Stimulated activated CD8-positive, alpha-beta memory T cell treated with anti-CD3 and anti-CD28 coated beads, Interleukin-12 subunit alpha, Interleukin-12 subunit beta, amount 100 ng/mL, for 4 hours (primary cell): Measurements from ENCODE around the gene SH3RF3.

Source experiments
- DNase-seq: peaks from one replicate; pipeline ENCODE4 v3.0.0-alpha.2; 2020; ENCODE audit warnings: low read depth

Gene SH3RF3

DNA sequence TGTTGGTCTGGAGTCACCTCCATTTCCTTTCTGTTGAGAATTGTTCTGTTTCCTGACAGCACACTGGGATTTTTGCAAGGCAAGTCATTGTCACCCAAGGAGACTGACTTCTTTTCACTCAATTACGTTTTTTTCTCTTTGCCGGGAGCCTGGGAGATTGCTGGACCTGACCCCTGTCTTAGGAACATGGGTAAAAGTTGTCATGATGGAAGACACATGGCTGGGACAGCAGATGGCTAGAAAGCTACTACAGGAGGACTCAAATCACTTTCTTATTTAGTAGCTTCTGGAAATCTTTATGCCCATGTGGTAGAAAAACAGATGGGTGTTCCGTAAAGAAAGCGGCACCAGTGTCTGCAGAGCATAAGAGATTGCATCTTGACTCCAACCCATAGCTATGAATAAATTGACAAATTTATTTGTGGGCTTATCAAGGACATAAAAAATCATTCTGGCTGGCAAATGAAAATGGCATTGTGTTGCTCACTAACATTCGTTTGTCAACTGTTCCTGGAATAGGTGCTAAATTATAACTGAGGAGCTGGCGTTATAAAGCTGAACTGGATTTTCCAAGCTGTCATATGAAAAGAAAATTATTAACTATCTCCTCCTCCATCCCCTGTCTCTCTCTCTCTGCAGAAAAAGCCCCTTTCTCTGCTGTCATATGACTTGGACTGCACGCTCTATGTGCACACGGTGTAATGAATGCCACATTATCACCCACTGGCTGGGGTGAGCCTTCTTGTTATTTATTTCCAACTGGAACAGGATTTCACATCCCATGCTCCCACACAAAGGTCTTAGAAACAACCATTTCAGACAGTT, 159.8 kb downstream of the SH3RF3 start:
- no peak for DNase-seq

DNA sequence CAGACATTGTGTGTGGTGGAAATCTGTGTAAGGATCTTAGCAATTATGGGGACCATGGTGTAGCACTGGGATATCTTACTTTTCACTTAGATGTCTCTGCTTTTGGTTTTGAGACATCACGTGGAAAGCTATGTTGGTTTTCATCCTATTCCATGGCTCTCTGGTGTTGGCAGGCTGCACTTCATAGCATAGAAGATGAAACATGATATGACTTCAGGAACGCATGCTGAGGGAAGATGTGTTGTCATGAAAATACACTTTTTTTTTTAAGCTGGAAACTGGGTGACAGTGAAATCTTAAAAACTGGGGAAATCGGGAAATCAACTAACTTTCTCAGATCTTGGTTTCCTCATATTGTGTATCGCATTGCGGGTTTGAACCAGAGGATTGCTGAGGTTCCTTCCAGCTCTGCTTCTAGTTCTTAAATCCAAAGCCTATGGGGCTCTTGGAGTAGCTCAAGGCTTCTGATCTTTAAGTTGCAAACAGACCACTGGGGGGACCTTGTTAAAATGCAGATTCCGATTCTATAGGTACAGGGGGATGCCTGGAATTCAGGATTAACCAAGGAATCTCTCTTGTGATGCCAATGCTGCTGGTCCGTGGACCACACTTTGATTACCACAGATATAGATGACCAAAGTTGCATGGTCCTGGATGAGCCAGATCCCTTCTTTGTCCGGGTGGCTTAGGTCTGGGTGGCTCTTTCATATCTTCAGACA, 160.7 kb downstream of the SH3RF3 start:
- DNase-seq: no peak

GRCh38 chr2:109290887-109291643, 162.1 kb downstream of the SH3RF3 start:
- DNase-seq: no peak

- DNase-seq: no peak
These were observed 163.4 kb downstream of the SH3RF3 start for GRCh38 chr2:109292386-109292785.

GRCh38 chr2:109293663-109294062, 164.7 kb downstream of the SH3RF3 start:
- no peak for DNase-seq

DNA sequence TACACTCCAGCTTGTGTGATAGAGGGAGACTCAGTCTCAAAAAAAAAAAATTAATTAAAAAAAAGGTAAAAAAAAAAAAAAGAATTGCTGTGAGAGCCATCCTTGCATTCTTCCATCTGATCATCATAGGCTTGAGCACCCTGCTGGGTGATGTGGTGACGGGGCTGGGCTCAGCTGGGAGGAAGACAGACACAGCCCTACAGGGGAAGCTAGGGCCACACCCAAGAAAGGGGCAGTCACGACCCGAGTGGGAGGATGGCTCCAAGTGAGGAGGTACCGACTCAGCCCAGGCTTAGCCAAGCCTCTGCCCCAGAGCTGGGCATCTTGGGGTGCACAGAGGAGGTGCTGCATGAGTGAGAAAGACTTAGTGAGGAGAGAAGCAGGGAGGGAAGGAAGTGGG, 165.5 kb downstream of the SH3RF3 start:
- no peak for DNase-seq

GRCh38 chr2:109295070-109295780, 166.2 kb downstream of the SH3RF3 start:
- no peak for DNase-seq

DNA sequence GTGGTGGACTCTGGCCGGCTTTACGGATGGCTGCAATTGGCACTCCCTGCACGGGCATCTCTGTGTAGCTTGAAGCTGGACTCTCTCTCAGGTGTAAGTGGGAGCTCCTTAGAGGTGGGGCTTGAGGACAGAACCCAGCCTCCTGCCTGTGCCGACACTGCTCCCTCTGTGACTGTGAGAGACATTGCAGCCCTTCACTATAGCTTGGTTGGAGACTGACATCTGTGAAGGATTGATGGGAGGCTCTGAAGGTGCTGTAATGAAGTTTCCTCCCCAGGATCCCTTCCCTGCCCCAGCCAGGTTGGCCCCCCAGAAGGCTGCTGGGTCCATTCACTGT, 166.7 kb downstream of the SH3RF3 start:
- no peak for DNase-seq

GRCh38 chr2:109297566-109298490, 168.8 kb downstream of the SH3RF3 start:
- no peak for DNase-seq

DNA sequence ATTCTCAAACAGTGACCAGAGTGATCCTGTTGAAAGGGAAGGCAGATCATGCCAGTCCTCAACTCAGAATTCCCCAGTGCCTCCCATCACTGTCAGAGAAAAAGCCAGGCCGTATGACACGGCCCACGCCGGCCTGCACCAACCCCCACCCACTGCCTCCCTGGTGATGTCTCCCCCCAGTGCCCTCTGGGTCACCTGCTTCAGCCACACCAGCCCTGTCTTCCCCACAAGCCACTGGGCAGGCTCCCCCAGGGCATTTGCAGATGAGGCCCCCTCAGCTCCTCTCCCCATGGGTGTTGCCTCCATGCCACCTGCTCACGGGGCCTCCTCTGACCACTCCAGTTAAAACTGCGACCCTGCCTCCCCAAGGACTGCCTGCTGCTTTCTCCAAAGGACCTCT, 169.8 kb downstream of the SH3RF3 start:
- DNase-seq: no peak

DNA sequence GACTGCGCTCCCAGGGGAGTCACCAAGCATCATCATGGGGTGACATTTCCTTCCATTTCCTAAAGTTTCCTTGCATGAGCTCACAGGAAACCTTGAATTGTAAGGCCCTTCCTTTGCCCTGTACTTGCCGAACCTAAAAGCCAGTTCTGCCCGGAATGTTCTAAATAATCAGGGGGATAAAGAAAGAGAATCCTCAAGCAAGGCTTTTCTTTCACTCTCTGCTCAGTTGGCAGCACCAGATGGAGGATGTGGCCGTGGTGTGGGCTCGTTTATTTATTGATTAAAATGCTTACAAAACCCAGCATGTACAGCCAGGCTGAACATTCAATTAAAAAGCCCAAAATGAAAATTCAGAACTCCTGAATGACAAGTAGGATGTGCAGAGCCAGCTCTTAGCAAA, 170.5 kb downstream of the SH3RF3 start:
- no peak for DNase-seq

GRCh38 chr2:109300582-109300981, 171.6 kb downstream of the SH3RF3 start:
- DNase-seq: no peak

DNA sequence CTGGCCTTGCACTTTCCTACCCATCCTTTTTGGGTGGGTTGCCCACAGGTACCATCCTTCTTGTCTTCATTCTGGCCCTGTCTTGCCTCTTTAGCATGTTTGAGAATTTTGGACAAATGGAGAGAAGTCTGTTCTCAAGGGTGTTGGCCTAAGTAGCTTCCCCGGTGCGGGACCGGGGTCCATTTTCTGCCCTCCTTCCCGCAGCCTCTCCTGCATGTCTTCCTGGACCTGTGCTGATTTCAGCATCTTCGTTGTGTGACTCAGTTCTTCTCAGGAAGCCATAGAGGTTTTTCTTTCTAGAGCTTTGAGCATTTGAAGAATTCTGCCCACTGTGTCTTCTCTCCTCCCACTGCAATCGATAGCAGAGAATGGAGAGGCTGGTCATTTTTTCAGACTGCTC, 172.7 kb downstream of the SH3RF3 start:
- DNase-seq: no peak

DNA sequence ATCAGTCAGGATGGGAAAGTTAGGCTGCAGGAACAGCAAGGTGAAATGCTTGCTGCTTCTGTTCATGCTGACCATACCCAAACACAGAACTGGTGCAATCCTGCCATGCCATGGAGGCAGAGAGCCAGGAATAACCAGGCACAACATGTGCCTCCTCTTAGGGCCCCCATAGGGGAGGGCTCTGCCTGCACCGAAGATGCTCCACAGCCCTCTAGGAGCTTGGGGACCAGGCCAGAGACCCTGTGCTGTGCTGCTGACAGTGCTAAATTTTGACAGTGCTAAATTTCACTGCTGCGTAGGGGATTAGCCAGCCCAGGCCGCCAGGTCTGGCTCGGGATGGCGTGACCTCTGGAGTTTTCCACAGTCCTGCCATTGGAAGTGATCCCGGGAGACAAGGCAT, 173.3 kb downstream of the SH3RF3 start:
- no peak for DNase-seq

GRCh38 chr2:109304242-109304641, 175.2 kb downstream of the SH3RF3 start:
- DNase-seq: no peak

GRCh38 chr2:109304731-109305470, 175.9 kb downstream of the SH3RF3 start:
- DNase-seq: no peak

GRCh38 chr2:109305490-109306167, 176.6 kb downstream of the SH3RF3 start:
- no peak for DNase-seq

DNA sequence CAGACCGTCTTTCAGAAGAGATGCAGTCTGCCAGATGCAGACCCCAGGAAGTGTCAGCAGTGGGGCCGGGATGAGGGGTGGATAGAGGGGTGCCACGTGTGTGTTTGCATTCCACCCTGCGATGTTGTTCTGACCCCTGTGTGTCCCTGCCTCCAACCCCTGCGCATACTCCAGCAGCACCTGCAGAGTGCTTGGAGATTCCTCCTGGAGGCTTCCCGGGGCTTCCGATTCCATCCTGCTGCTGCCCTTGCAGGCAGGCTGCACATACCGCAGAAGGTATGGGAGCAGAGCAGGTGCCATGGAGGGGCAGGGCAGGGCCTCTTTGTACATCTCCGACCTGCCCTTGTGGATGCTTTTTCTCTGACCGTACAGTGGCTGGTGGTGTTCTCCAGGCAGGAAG, 177.2 kb downstream of the SH3RF3 start:
- no peak for DNase-seq

DNA sequence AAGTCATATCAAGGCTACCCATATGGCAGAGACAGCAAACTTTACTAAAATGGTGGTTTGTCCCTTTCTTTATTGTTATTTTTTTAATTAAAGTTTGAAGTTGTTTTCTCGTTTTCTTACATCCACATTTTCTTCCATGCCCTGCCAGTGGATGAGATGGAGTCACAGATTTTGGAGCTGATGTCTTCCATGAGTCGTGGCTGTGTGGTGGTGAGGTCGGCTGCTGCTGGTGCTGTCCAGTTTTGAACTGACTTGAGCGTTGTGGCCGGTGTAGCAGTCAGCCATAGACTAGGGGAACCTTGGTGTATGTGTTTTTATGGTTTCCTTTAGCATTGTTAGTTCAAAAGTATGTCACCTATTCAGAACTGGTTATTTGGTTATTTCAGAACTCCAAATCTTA, 182.8 kb downstream of the SH3RF3 start:
- no peak for DNase-seq

DNA sequence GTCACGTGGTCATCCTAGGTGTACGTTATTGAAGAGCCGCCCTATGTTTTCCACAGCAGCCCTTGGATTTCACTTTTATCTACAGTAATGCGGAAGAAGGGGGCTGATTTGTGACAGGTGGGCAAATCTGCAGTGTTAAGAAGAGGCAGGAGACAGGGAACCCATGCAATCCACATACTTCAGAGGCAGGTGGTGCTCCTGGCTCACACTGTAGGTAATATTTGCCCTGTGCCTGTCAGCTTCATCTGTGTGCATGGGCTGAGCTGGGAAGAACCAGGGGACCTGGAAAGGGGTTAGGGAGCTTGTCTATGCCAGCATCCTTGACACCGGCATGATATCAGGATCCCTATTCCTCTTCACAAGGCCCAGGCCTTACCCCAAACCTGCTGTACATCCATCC, 183.9 kb downstream of the SH3RF3 start:
- no peak for DNase-seq
